ENCODE measurements around the gene RAP1GAP.

RAP1GAP gene

DNA sequence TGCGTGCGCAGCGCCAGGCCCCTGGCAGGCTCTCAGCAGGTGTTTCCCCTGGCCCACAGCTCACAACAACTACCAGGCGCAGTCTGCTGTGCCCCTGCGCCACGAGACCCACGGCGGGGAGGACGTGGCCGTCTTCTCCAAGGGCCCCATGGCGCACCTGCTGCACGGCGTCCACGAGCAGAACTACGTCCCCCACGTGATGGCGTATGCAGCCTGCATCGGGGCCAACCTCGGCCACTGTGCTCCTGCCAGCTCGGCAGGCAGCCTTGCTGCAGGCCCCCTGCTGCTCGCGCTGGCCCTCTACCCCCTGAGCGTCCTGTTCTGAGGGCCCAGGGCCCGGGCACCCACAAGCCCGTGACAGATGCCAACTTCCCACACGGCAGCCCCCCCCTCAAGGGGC lies 91.8 kb downstream of the RAP1GAP start:
- H3K36me3 ChIP-seq (ENCODE audit: control insufficient read depth, insufficient read depth, low read length) = no peaks in the 10 kb centered on the region
- H3K56ac ChIP-seq (ENCODE audit: low read length) = no peak overlapping the region
- no peaks in the 10 kb centered on the region for H3K27me3 ChIP-seq (ENCODE audit: insufficient read depth, low read length, poor library complexity)
- H3K27ac ChIP-seq (ENCODE audit: low read depth, low read length) = no peak overlapping the region
- H3K4me1 ChIP-seq (ENCODE audit: control insufficient read depth, low read depth, low read length) = peaks cover 2% of the 10 kb centered on the region
- no peaks in the 10 kb centered on the region for H3K79me2 ChIP-seq (ENCODE audit: control insufficient read depth, insufficient read depth, low read length)
- no peak overlapping the region for H3K18ac ChIP-seq (ENCODE audit: low read length)
- no peaks in the 10 kb centered on the region for H3K79me1 ChIP-seq (ENCODE audit: low read length)
- no peak overlapping the region for H2BK120ac ChIP-seq (ENCODE audit: low read depth, low read length)
- H3K4me2 ChIP-seq (ENCODE audit: low read length) = no peak overlapping the region
- no peak overlapping the region for H4K5ac ChIP-seq (ENCODE audit: low read length)
- H4K8ac ChIP-seq (ENCODE audit: low read depth, low read length) = no peak overlapping the region
- no peak overlapping the region for H3K4ac ChIP-seq (ENCODE audit: low read depth, low read length)
- no CpG with 5 or more reads among the region's 26 CpGs for WGBS (ENCODE audit: extremely low coverage, insufficient coverage, low lambda C conversion rate)
- no peak overlapping the region for H2BK15ac ChIP-seq (replicated peaks; ENCODE audit: low read depth)
- H3K4me3 ChIP-seq (ENCODE audit: low read length) = no peak overlapping the region
- no peak overlapping the region for H3K23ac ChIP-seq (ENCODE audit: low read length)
- H3K9ac ChIP-seq (ENCODE audit: low read length) = no peak overlapping the region
- H2BK5ac ChIP-seq (ENCODE audit: low read length) = no peak overlapping the region
- no peak for DNase-seq
- H2AK5ac ChIP-seq (ENCODE audit: low read length) = no peak overlapping the region

DNA sequence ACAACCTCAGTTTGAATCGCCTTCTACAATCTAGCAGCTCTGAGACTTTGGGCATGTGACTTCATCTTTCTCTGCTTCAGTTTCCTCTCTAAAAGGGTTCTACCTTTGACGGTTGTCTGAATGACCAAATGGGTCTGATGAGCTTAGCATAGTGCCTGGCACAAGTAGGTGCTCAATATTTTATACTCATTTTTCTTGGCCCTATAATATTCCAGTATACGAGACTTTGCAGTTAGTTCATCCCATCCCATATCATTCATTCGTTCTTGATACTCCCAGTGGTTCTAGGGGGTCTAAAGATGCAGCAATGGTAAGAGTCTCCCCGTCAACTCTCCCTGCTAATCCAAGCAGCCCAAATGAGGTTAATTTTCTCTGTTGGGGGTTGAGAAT lies 92.4 kb downstream of the RAP1GAP start:
- Histone ChIP-seq H4K8ac (ENCODE audit: low read depth, low read length) (no peak overlapping the region), H2BK15ac (replicated peaks; ENCODE audit: low read depth) (no peak overlapping the region), H3K27ac (ENCODE audit: low read depth, low read length) (no peak overlapping the region), H3K27me3 (ENCODE audit: insufficient read depth, low read length, poor library complexity) (no peaks in the 10 kb centered on the region), H2AK5ac (ENCODE audit: low read length) (no peak overlapping the region), H3K4me2 (ENCODE audit: low read length) (no peak overlapping the region), H3K56ac (ENCODE audit: low read length) (no peak overlapping the region), H3K4me3 (ENCODE audit: low read length) (no peak overlapping the region), H3K18ac (ENCODE audit: low read length) (no peak overlapping the region), H2BK5ac (ENCODE audit: low read length) (no peak overlapping the region), H3K9ac (ENCODE audit: low read length) (no peak overlapping the region), H3K23ac (ENCODE audit: low read length) (no peak overlapping the region), H3K36me3 (ENCODE audit: control insufficient read depth, insufficient read depth, low read length) (no peaks in the 10 kb centered on the region), H3K4me1 (ENCODE audit: control insufficient read depth, low read depth, low read length) (peaks cover 2% of the 10 kb centered on the region), H3K79me1 (ENCODE audit: low read length) (no peaks in the 10 kb centered on the region), H3K4ac (ENCODE audit: low read depth, low read length) (no peak overlapping the region), H3K79me2 (ENCODE audit: control insufficient read depth, insufficient read depth, low read length) (no peaks in the 10 kb centered on the region), H4K5ac (ENCODE audit: low read length) (no peak overlapping the region), H2BK120ac (ENCODE audit: low read depth, low read length) (no peak overlapping the region)
- DNase-seq = no peak
- WGBS (ENCODE audit: extremely low coverage, insufficient coverage, low lambda C conversion rate) = no CpG with 5 or more reads among the region's 5 CpGs

GRCh38 chr1:21576031-21576797 lies 92.9 kb downstream of the RAP1GAP start:
- H4K5ac ChIP-seq (ENCODE audit: low read length) = no peak overlapping the region
- H3K4me2 ChIP-seq (ENCODE audit: low read length) = no peak overlapping the region
- H3K9ac ChIP-seq (ENCODE audit: low read length) = no peak overlapping the region
- peaks cover 2% of the 10 kb centered on the region for H3K4me1 ChIP-seq (ENCODE audit: control insufficient read depth, low read depth, low read length)
- no peak overlapping the region for H3K27ac ChIP-seq (ENCODE audit: low read depth, low read length)
- H3K79me2 ChIP-seq (ENCODE audit: control insufficient read depth, insufficient read depth, low read length) = no peaks in the 10 kb centered on the region
- no peak overlapping the region for H2AK5ac ChIP-seq (ENCODE audit: low read length)
- no peak overlapping the region for H3K56ac ChIP-seq (ENCODE audit: low read length)
- H3K4me3 ChIP-seq (ENCODE audit: low read length) = no peak overlapping the region
- no peak for DNase-seq
- H3K79me1 ChIP-seq (ENCODE audit: low read length) = no peaks in the 10 kb centered on the region
- H3K18ac ChIP-seq (ENCODE audit: low read length) = no peak overlapping the region
- H2BK120ac ChIP-seq (ENCODE audit: low read depth, low read length) = no peak overlapping the region
- no peak overlapping the region for H4K8ac ChIP-seq (ENCODE audit: low read depth, low read length)
- WGBS (ENCODE audit: extremely low coverage, insufficient coverage, low lambda C conversion rate) = no CpG with 5 or more reads among the region's 7 CpGs
- no peak overlapping the region for H3K23ac ChIP-seq (ENCODE audit: low read length)
- H2BK15ac ChIP-seq (replicated peaks; ENCODE audit: low read depth) = no peak overlapping the region
- H2BK5ac ChIP-seq (ENCODE audit: low read length) = no peak overlapping the region
- no peaks in the 10 kb centered on the region for H3K27me3 ChIP-seq (ENCODE audit: insufficient read depth, low read length, poor library complexity)
- no peaks in the 10 kb centered on the region for H3K36me3 ChIP-seq (ENCODE audit: control insufficient read depth, insufficient read depth, low read length)
- no peak overlapping the region for H3K4ac ChIP-seq (ENCODE audit: low read depth, low read length)

- Histone ChIP-seq H2BK5ac (ENCODE audit: low read length) (no peak overlapping the region), H3K27me3 (ENCODE audit: insufficient read depth, low read length, poor library complexity) (no peaks in the 10 kb centered on the region), H3K4me3 (ENCODE audit: low read length) (no peak overlapping the region), H3K4me2 (ENCODE audit: low read length) (no peak overlapping the region), H3K27ac (ENCODE audit: low read depth, low read length) (no peak overlapping the region), H3K36me3 (ENCODE audit: control insufficient read depth, insufficient read depth, low read length) (no peaks in the 10 kb centered on the region), H3K4me1 (ENCODE audit: control insufficient read depth, low read depth, low read length) (peaks cover 2% of the 10 kb centered on the region), H3K9ac (ENCODE audit: low read length) (peak overlapping the region; percentile 7), H2BK120ac (ENCODE audit: low read depth, low read length) (no peak overlapping the region), H2BK15ac (replicated peaks; ENCODE audit: low read depth) (no peak overlapping the region), H2AK5ac (ENCODE audit: low read length) (peak overlapping the region; percentile 38), H4K8ac (ENCODE audit: low read depth, low read length) (no peak overlapping the region), H3K23ac (ENCODE audit: low read length) (no peak overlapping the region), H3K4ac (ENCODE audit: low read depth, low read length) (no peak overlapping the region), H3K56ac (ENCODE audit: low read length) (peak overlapping the region; percentile 34), H3K79me2 (ENCODE audit: control insufficient read depth, insufficient read depth, low read length) (no peaks in the 10 kb centered on the region), H4K5ac (ENCODE audit: low read length) (no peak overlapping the region), H3K79me1 (ENCODE audit: low read length) (no peaks in the 10 kb centered on the region), H3K18ac (ENCODE audit: low read length) (no peak overlapping the region)
- DNase-seq = no peak
- WGBS (ENCODE audit: extremely low coverage, insufficient coverage, low lambda C conversion rate) = no CpG with 5 or more reads among the region's 18 CpGs
Measured at GRCh38 chr1:21575351-21575942, 93.7 kb downstream of the RAP1GAP start.

DNA sequence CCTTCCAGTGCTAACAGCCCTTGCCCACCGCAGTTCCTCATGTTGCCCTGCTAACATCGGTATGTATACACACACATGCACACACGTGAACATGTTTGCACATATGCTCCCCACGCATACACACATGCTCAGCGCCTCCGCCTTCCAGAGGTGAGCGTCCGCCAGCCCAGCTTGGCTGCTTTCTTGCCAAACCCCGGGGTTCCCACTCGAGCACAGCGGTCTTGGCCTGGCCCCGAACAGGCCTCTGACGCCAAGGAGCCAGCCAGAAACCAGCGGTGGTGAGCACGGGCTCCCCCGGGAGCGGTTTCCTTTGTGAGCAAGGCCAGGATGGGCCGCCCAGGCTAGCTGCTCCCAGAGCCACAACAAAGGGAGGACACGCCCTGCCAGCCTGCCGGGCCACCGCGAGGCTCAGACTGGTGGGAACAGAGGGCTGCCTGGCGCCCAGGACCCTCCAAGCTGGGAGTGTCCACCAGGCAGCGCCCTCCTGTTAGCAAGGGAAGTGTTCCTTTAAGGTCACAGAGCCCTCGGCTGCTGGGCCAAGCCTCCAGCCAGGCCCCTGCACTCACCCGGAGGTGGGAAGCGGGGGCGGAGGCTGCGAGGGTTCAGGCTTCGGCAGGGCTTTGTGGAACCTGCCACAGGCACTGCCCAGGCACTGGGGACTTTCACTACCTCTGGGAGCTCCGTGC lies 94.5 kb downstream of the RAP1GAP start:
- Histone ChIP-seq H3K4me1 (ENCODE audit: control insufficient read depth, low read depth, low read length) (peaks cover 2% of the 10 kb centered on the region), H3K79me2 (ENCODE audit: control insufficient read depth, insufficient read depth, low read length) (no peaks in the 10 kb centered on the region), H3K36me3 (ENCODE audit: control insufficient read depth, insufficient read depth, low read length) (no peaks in the 10 kb centered on the region), H3K4me3 (ENCODE audit: low read length) (no peak overlapping the region), H3K18ac (ENCODE audit: low read length) (peak overlapping the region; percentile 6), H3K9ac (ENCODE audit: low read length) (peak overlapping the region; percentile 7), H3K56ac (ENCODE audit: low read length) (peak overlapping the region; percentile 76), H2BK5ac (ENCODE audit: low read length) (no peak overlapping the region), H4K8ac (ENCODE audit: low read depth, low read length) (no peak overlapping the region), H3K4me2 (ENCODE audit: low read length) (no peak overlapping the region), H4K5ac (ENCODE audit: low read length) (no peak overlapping the region), H3K4ac (ENCODE audit: low read depth, low read length) (no peak overlapping the region), H3K23ac (ENCODE audit: low read length) (no peak overlapping the region), H2AK5ac (ENCODE audit: low read length) (no peak overlapping the region), H3K27me3 (ENCODE audit: insufficient read depth, low read length, poor library complexity) (no peaks in the 10 kb centered on the region), H3K79me1 (ENCODE audit: low read length) (no peaks in the 10 kb centered on the region), H3K27ac (ENCODE audit: low read depth, low read length) (peak overlapping the region; percentile 41), H2BK120ac (ENCODE audit: low read depth, low read length) (no peak overlapping the region), H2BK15ac (replicated peaks; ENCODE audit: low read depth) (no peak overlapping the region)
- WGBS (ENCODE audit: extremely low coverage, insufficient coverage, low lambda C conversion rate) = no CpG with 5 or more reads among the region's 31 CpGs
- DNase-seq = peak; percentile 77
